Lung (tissue), 12 donors: ENCODE data around the gene IFNL4. TPM values are rescaled to one million over a fixed set of nuclear protein-coding genes. Genes with fewer than 3 reads are reported as not detected.
"Not testable (repeated sequence)": the region's sequence is repeated elsewhere in the genome, so short reads cannot be mapped to it uniquely, and the experiment has no call there.

Source experiments
- ATAC-seq: fragments of 200-7000 bp; cut with Tn5 transposase; one replicate; pipeline ENCODE4 v1.9.1; 2020; ENCODE audit warnings: moderate number of reproducible peaks; ENCODE audit not compliant: insufficient read depth, low FRiP score
- DNase-seq, 3 donors: peaks; one replicate each; pipeline ENCODE4 v3.0.0-alpha.2; 2013 to 2017
- H3K27ac ChIP-seq, 2 donors: one replicate each; pipeline ENCODE4 v1.5.1; 2013; ENCODE audit warnings: mild to moderate bottlenecking in 2 of 2, moderate library complexity in 2 of 2, control low read depth in 1 of 2, inconsistent platforms in 1 of 2, low read depth in 1 of 2, low read length in 1 of 2
- H3K27me3 ChIP-seq, 3 donors: one replicate each; pipeline ENCODE4 v1.5.1; 2013; ENCODE audit warnings: low read length in 2 of 3; ENCODE audit not compliant: control insufficient read depth in 3 of 3, insufficient read depth in 3 of 3
- H3K36me3 ChIP-seq, 4 donors: one replicate each; pipeline ENCODE4 v1.5.1; 2013; ENCODE audit warnings: low read length in 4 of 4, mild to moderate bottlenecking in 1 of 4, moderate library complexity in 1 of 4; ENCODE audit not compliant: control insufficient read depth in 4 of 4, insufficient read depth in 4 of 4
- H3K4me1 ChIP-seq, 5 donors: one replicate each; pipeline ENCODE4 v1.5.1; 2013; ENCODE audit warnings: low read length in 5 of 5, mild to moderate bottlenecking in 2 of 5, moderate library complexity in 1 of 5; ENCODE audit not compliant: control insufficient read depth in 5 of 5, insufficient read depth in 5 of 5
- H3K4me3 ChIP-seq: one replicate; pipeline ENCODE4 v1.5.1; 2013; ENCODE audit warnings: mild to moderate bottlenecking, control low read depth, moderate library complexity
- H3K9ac ChIP-seq, 2 donors: one replicate each; pipeline ENCODE4 v1.5.1; 2013; ENCODE audit warnings: low read length in 2 of 2, control low read depth in 1 of 2; ENCODE audit not compliant: insufficient read depth in 1 of 2
- H3K9me3 ChIP-seq, 4 donors: one replicate each; pipeline ENCODE4 v1.5.1; 2013; ENCODE audit warnings: low read length in 3 of 4, mild to moderate bottlenecking in 1 of 4, moderate library complexity in 1 of 4; ENCODE audit not compliant: control insufficient read depth in 4 of 4, insufficient read depth in 3 of 4
- WGBS, 2 donors: extraction: QIAGEN DNeasy Blood & Tissue Kit; methylation state at CpG; one replicate each; pipeline ENCODE4 v1.1.7; 2013; 5-methylcytosine and 5-hydroxymethylcytosine counted together
- polyA plus RNA-seq, 2 donors: library from polyadenylated mRNA; stranded (reverse); fragments of 200-250 nt; gene quantifications; one replicate each; pipeline ENCODE4 v1.2.1, GENCODE V29; 2013
- total RNA-seq, 2 donors: library from RNA; depleted of rRNA in 1 of 2; stranded (reverse); fragments of >200 nt in 1 of 2; gene quantifications; one replicate each; pipeline ENCODE4 v1.2.1, GENCODE V29; 2014 to 2021
- TF ChIP-seq, protein P1 (sequence below): IDR thresholded peaks from 2 replicates; pipeline ENCODE4 v1.5.1; 2012; ENCODE audit warnings: mild to moderate bottlenecking; ENCODE audit errors: control extremely low read depth, extremely low read depth
- donor health status: control.
- donor health status: control.
- donor health status: Bipolar disorder and iron deficiency.
- donor health status: healthy.
- donor health status: DM: yes; HTN: yes; CAD: no.

Gene IFNL4
- total and polyA plus RNA-seq, 4 donors: not detected

GRCh38 chr19:39230096-39230764 lies 18.4 kb downstream of the IFNL4 start:
- TF ChIP-seq, protein P1, sequence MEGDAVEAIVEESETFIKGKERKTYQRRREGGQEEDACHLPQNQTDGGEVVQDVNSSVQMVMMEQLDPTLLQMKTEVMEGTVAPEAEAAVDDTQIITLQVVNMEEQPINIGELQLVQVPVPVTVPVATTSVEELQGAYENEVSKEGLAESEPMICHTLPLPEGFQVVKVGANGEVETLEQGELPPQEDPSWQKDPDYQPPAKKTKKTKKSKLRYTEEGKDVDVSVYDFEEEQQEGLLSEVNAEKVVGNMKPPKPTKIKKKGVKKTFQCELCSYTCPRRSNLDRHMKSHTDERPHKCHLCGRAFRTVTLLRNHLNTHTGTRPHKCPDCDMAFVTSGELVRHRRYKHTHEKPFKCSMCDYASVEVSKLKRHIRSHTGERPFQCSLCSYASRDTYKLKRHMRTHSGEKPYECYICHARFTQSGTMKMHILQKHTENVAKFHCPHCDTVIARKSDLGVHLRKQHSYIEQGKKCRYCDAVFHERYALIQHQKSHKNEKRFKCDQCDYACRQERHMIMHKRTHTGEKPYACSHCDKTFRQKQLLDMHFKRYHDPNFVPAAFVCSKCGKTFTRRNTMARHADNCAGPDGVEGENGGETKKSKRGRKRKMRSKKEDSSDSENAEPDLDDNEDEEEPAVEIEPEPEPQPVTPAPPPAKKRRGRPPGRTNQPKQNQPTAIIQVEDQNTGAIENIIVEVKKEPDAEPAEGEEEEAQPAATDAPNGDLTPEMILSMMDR: no peak
- ATAC-seq: no peak

GRCh38 chr19:39224910-39225309 lies 23.7 kb downstream of the IFNL4 start:
- ATAC-seq (no peak), DNase-seq (no peak)
- TF ChIP-seq, protein P1: no peak
- Histone ChIP-seq H3K27ac (no peak overlapping the region), H3K36me3 (no peaks in the 10 kb centered on the region), H3K9me3 (peaks cover 0 to 2% (median 0%) of the 10 kb centered on the region in 4 donors), H3K4me3 (no peak overlapping the region), H3K4me1 (peaks cover 0 to 1% (median 0%) of the 10 kb centered on the region in 5 donors), H3K9ac (no peak overlapping the region), H3K27me3 (no peaks in the 10 kb centered on the region)
- 22 to 28% methylated on average over 3 of the region's 3 CpGs for WGBS, 2 donors

More at GRCh38 chr19:39230096-39230764, 18.4 kb downstream of the IFNL4 start:
- Histone ChIP-seq H3K9me3 (peaks cover 0 to 3% (median 0%) of the 10 kb centered on the region in 4 donors), H3K9ac (no peak overlapping the region), H3K4me3 (no peak overlapping the region), H3K4me1 (no peaks in the 10 kb centered on the region), H3K36me3 (no peaks in the 10 kb centered on the region), H3K27ac (no peak overlapping the region), H3K27me3 (peaks cover 0 to 2% (median 2%) of the 10 kb centered on the region in 3 donors)
- 79 to 85% methylated on average over 2 of the region's 2 CpGs for WGBS, 2 donors
- no peak for DNase-seq

DNA sequence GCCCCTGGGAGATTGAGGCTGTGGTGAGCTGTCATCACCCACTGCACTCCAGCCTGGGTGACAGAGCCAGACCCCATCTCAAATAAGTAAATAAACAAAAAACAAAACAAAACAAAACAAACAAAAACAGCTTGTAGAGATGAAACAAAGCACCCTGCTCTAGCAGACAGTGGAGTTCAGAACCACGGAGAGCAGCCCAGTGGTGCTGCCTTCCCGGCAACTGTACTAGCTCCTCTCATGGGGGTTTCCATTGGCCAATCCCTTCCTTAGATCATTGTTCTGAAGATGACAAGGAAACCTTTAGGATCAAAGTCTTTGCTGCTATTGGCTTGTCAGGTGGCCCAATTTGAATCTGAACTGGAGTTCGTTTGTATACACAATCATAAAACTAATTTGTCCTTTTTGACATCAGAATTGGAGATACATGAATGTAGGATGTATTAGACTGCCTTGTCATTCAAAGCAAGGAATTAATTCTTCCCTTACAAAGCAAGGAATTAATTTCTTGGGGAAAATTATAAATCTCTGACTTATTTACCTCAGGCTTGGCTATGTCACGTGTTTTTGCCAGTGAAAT lies 24.9 kb downstream of the IFNL4 start:
- no peak for ATAC-seq
- DNase-seq: peak; percentile 20 to 53 (median 46)
- 13 to 24% methylated on average over 4 of the region's 4 CpGs for WGBS, 2 donors
- H3K27ac ChIP-seq: no peak overlapping the region
- no peaks in the 10 kb centered on the region for H3K27me3 ChIP-seq
- TF ChIP-seq, protein P1: no peak
- H3K9me3 ChIP-seq: peaks cover 0 to 2% (median 0%) of the 10 kb centered on the region in 4 donors
- H3K36me3 ChIP-seq: no peaks in the 10 kb centered on the region
- H3K4me1 ChIP-seq: peaks cover 0 to 1% (median 0%) of the 10 kb centered on the region in 5 donors
- no peak overlapping the region for H3K9ac ChIP-seq
- no peak overlapping the region for H3K4me3 ChIP-seq

DNA sequence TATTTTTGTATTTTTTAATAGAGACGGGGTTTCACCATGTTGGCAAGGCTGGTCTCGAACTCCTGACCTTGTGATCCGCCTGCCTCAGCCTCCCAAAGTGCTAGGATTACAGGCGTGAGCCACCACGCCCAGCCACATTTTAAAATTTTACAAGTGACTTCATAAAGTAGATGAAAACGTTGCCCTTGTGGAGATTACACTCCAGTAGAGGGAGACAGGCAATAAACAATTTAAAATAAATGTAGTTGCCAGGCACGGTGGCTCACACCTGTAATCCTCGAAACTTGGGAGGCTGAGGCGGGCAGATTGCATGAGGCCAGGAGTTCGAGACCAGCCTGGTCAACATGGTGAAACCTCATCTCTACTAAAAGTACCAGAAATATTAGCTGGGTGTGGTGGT lies 29.5 kb downstream of the IFNL4 start:
- ATAC-seq, DNase-seq, H3K27ac ChIP-seq, H3K36me3 ChIP-seq, H3K4me3 ChIP-seq, H3K9me3 ChIP-seq, H3K27me3 ChIP-seq, H3K9ac ChIP-seq, H3K4me1 ChIP-seq: not testable (repeated sequence)
- WGBS, 2 donors: 69 to 70% methylated on average over 10 of the region's 10 CpGs
